Dermis blood vessel endothelial cell (primary cell): ENCODE results near the gene FAM9C. TPM values are rescaled to one million over a fixed set of nuclear protein-coding genes. Genes with fewer than 3 reads are reported as not detected.
"Not testable (repeated sequence)": the region's sequence is repeated elsewhere in the genome, so short reads cannot be mapped to it uniquely, and the experiment has no call there.

Experiments used
- DNase-seq: peaks from one replicate; pipeline ENCODE4 v3.0.0; 2010
- total RNA-seq: library from RNA; depleted of rRNA; stranded (reverse); fragments of >200 nt; gene quantifications from 2 replicates; pipeline ENCODE4 v1.2.3, GENCODE V29; 2014

Gene FAM9C
- total RNA-seq, 1 donor from 2014 or later, result not detected

GRCh38 chrX:13036896-13037295 lies 7.5 kb downstream of the FAM9C start:
- no peak for DNase-seq

GRCh38 chrX:13033193-13033592 lies 11.2 kb downstream of the FAM9C start:
- DNase-seq, result no peak

DNA sequence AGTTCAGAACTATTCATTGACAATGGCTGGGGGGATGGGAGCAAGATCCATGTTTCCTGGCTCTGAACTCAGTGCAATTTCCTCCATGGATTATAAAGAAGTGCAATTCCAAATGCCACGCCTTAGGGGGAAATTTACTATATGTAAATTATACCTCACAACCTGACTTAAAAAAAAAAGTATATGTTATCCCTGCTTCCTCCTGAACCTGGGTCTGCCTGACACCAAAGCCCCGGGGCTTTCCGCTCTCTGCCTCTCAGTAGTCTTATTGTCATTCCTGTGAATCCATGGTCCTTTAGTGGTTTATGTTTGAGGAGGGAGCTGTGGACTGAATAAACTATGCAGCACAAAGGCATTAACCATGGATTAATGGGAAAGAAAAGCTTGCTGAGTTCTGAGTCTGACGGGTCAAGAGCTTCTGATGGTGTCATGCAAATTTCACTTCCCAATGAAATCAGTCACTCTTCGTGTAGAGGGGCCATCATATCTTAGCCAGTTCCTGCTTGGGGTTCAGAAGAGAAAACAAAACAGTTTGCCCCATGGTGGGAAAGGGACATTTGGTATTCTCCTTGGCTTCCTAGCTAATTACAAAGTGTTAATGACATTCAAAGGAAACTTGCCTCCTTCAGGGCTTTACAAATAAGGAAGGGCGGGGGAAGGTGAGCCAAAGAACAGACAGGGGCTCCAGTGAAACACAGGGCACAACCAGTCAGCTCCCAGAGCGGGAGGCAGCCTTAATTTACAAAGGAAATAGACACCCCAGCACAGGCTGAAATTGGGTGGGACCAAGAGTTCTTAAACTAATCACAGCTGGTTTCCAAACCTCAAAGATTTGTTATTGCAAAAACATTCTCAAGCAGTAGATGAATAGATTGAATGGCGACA lies 14.3 kb downstream of the FAM9C start:
- peak; percentile 73 for DNase-seq

GRCh38 chrX:13029637-13029886 lies 14.9 kb downstream of the FAM9C start:
- DNase-seq, result no peak

DNA sequence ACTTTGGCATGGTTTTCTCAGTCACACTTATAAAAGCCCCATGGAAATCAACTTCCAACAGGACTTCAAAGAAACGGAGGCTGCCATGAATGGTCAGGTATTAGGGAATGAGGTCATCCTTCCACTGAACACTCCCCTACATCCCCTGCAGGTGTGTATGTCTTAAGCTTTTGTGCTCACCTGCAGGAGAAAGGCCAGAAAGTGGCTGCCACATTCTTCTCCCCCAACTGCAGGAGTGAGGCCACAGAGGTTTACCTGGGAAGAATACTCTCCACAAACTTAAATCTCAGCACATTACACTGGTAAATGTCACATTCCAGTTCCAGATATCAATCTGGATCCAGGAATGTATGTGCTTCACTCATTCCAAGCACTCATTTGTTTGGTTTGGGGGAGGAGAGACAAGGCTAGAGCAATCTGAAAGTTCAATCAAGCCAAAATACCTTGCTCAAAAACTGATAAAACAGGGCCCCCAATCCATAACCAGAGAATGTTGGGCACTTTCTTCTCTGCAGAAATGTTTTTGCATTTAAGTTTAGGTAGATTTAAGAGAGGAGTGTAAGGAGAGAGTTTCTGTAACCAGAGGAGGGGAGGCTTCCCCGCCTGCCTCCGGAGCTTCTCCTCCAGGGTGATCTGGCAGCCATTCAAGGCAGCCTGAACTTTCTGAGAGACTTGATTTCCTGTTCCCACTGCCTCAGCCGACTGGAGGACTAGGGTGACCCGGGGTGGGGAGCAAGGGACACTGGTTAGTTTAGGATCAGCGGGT lies 15.4 kb downstream of the FAM9C start:
- DNase-seq, result peak; percentile 68

GRCh38 chrX:13026877-13027652 lies 17.4 kb downstream of the FAM9C start:
- no peak for DNase-seq

DNA sequence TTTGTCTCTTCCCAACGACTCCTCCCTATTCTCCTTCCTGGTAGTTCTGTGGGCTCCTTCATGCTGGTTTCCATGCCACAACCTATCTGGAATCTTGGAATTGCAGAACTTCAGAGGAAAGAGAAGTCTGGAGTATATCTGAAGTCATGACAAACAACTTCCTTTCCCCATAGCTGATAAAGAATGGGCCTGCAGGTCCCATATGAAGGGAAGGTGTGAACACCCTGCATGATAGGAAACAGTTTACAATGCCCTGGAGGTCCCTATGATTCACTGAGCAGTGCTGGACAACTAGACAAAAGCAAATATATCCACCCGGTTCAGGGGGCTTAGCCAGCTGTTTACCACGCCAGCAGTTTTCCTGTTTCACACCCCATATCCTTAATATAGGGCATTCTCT lies 19.4 kb downstream of the FAM9C start:
- DNase-seq, result peak; percentile 31

- DNase-seq, result no peak
Observed at GRCh38 chrX:13023979-13024378, 20.4 kb downstream of the FAM9C start.

DNA sequence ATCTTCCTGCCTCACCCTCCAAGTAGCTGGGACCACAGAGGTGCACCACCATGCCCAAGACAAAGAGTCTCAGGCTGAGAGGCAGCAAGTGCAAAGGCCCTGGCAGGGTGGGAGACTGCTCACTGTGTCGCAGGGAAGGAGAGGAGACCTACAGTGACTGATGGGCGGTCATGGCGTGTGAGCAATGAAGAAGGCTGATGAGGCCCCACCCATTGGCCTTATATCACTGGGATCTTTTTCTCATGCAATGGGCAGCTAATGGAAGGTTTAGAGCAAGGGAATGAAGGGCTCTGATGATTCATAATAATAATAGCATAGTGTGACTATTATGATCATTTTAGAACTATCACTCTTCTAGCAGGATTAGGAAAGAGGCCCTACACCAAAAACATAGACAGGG lies 20.9 kb downstream of the FAM9C start:
- no peak for DNase-seq

- no peak for DNase-seq
Observed at GRCh38 chrX:13022926-13023325, 21.5 kb downstream of the FAM9C start.

DNA sequence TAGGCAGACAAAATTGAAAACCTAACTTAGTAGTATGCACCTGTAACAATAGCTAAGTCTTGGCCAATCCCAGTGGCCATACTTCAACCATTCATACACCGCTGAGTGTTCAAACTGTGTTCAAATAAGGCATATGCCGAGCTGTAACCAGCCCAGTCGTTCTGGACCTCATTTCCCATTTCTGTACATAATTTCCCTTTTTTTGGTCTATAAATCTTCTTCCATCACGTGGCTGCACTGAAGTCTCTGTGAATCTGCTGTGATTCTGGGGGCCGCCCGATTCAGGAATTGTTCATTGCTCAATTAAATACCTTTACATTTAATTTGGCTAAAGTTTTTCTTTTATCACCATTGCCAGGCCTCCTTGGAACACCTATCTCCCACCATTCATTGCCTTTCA lies 27.7 kb downstream of the FAM9C start:
- DNase-seq, result not testable (repeated sequence)

DNA sequence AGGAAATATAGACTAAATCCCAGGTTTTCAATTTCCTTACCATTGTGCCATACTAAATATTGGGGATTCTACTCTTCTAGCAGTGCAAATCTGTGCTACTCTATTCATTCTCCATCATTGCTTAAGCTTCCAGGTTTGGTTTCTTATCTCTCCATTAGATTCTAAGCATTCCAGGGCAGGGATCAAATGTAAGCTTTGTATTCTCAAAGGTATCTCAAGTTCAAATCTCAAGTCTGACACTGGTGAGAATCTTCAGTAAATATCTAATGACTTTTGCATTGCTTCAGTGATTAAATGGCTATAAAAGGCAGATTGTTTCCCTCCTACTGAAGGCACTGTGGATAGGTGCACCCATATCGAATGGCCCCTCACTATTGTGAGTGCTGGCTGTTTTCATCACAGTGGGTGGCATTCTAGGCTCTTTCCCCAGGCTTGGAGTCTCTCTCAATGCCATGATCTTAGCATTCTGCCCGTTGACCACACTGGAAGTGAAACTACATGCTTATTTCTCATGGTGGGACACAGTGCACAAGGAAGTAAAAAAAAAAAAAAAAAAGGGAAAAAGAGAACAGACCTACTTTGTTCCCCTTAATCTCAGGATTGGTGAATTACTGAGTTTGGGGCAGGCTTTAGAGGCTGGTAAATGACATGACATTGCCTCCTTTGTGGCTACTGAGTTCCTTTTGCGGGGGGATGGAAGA lies 28.7 kb downstream of the FAM9C start:
- no peak for DNase-seq

DNA sequence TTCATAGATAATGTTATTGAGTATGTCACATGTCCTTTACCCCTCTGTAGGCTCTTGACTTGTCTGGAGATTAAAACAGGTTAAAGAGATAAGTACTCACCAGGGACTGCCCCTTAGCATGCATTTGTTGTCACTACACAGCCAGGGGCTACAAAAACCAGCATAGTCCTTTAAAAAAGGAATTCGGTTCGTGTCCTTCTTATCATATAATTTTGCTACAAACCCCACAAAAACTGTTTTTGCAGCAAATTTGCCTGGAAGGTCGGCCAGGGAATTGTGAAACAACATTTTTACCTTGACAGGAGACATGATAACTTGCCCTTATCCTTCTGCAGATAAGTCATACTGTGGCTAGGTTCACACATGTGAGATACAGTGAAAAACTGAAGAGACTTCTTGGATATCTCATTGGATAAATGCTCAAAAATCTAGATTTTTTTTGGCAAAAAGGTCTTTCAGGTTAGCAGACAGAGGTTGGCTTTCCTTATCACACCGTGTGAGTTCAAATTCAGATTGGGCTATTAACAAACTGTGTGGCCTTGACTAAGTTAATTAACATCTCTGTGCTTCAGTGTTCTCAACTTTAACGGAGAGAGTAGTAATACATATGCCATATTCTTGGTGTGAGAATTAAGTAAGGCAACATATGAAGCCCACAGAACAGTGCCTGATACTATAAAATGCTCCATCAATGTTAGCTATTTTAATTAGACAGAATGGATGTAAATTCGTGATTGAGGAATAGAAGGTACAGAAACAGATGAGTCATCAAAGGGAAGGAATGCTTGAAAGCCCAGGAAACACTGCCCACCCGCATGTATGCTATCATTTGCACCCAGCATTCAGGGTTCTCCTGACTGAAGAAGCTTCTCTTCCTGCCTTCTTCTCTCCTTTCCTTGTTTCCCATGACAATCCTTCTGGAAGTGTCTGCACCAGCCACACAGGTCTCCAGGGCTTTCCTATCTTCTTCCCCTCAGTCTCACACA lies 30.0 kb downstream of the FAM9C start:
- DNase-seq, result no peak

DNA sequence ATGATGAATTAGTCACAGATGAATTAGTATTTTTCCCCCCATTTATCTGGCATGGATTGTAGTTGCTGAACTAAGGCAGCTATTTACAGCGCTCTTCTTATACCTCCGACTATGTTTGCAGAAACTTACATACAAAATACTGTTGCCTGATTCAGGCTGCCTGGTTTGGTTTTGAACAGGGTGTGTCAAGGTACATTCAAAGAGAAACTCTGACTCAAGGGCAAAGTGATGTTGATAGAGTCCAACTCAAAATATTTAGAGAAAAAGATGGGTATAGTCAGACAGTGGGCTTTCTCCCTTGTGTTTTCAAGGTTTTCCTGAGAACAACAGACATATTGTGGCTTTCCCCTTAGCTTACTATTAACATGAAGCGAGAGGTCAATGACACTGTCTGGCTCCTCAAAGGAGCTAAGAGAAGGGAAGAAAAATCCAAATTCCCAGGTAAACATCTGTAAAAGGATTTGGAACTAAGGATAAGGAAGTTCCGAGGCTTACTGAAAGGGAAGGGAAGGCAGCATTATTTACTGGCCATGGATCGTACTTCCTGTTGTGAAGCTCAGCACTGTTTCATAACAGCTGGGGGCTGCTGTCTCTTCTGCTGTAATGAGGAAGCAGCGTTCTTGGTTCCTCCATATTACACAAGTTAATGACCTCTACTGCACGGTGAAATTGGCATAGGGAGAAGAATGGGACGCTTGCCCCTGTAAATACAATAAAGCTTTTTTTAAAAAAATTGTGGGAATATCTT lies 30.9 kb downstream of the FAM9C start:
- DNase-seq, result no peak

- no peak for DNase-seq
Observed at GRCh38 chrX:13010546-13010945, 33.9 kb downstream of the FAM9C start.

GRCh38 chrX:13009844-13010243 lies 34.6 kb downstream of the FAM9C start:
- no peak for DNase-seq

GRCh38 chrX:13009273-13009672 lies 35.1 kb downstream of the FAM9C start:
- DNase-seq, result no peak

DNA sequence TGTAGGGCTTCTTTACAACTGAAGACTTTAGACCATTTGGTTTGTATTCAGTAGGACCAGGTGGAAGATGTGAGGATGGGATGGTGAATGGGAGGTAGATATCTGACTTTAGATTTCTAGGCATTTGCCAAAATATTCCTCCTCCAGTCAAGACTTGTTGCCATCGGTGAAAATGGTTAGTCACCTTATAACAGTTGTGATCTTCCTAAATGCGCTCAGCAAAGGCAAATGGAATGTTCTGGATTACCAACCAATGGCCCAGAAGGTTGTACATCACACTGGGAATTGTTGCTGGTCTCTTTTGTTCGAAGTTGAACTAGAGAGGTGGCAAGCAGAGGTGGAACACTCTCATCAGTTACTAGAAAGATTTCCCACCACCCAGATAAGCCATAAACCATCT lies 35.6 kb downstream of the FAM9C start:
- no peak for DNase-seq

- no peak for DNase-seq
Observed at GRCh38 chrX:13008189-13008533, 36.3 kb downstream of the FAM9C start.

DNA sequence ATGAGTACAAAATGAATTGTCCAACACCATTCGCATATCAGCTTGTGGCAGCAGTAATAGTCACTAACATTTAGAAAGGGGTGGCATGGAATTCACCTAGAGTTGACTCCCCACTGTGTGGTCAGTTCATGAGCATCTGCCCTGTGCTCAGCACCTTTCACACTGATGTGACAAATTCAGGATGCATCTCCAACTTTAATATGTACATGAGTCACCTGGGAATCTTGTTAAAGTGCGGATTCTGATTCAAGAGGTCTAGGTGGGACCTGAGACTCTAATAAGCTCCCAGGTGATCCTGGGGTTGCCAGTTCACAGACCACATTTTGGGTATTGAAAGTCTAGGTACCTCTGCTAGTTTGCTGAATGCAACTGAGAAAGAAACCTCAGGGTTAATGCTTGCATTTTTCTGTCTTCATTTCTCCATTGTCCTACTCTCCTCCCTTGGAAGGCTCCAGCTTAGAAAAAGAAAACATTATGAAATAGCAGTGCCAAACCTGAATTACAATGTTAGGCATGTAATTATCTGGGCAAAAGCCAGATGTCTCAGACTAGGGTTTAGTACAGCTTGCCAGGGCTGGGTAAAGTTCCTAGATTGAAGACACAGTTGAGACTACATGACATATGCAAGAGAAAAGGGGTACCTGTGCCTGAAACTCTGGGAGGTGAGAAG lies 36.8 kb downstream of the FAM9C start:
- no peak for DNase-seq
